Epidermal melanocyte (primary cell): ENCODE results near the gene DDX1.

Experiments
- DNase-seq: peaks from one replicate; pipeline ENCODE4 v3.0.0; 2011; ENCODE audit warnings: low spot score; ENCODE audit not compliant: insufficient read length

The DDX1 gene

GRCh38 chr2:15662026-15662425 lies 70.4 kb downstream of the DDX1 start:
- no peak for DNase-seq

GRCh38 chr2:15662579-15662978 lies 70.9 kb downstream of the DDX1 start:
- DNase-seq: no peak

- no peak for DNase-seq
Measured at GRCh38 chr2:15663802-15664201, 72.1 kb downstream of the DDX1 start.

GRCh38 chr2:15664273-15665066 lies 72.8 kb downstream of the DDX1 start:
- no peak for DNase-seq

- DNase-seq: no peak
Measured at GRCh38 chr2:15665067-15665942, 73.6 kb downstream of the DDX1 start.

GRCh38 chr2:15665943-15666460 lies 74.3 kb downstream of the DDX1 start:
- DNase-seq: no peak

GRCh38 chr2:15666861-15667808 lies 75.5 kb downstream of the DDX1 start:
- no peak for DNase-seq

GRCh38 chr2:15667809-15668556 lies 76.3 kb downstream of the DDX1 start:
- DNase-seq: no peak

- no peak for DNase-seq
Measured at GRCh38 chr2:15668611-15669305, 77.1 kb downstream of the DDX1 start.

- no peak for DNase-seq
Measured at GRCh38 chr2:15669375-15669910, 77.8 kb downstream of the DDX1 start.

- no peak for DNase-seq
Measured at GRCh38 chr2:15670469-15670868, 78.8 kb downstream of the DDX1 start.

- DNase-seq: no peak
Measured at GRCh38 chr2:15670981-15671380, 79.3 kb downstream of the DDX1 start.

GRCh38 chr2:15671409-15671808 lies 79.7 kb downstream of the DDX1 start:
- no peak for DNase-seq

- DNase-seq: no peak
Measured at GRCh38 chr2:15671842-15672815, 80.5 kb downstream of the DDX1 start.

GRCh38 chr2:15672961-15673918 lies 81.6 kb downstream of the DDX1 start:
- DNase-seq: no peak

- no peak for DNase-seq
Measured at GRCh38 chr2:15673919-15674636, 82.4 kb downstream of the DDX1 start.
